ENCODE measurements around the gene CCT6A. TPM values are rescaled to one million over a fixed set of nuclear protein-coding genes. Genes with fewer than 3 reads are reported as not detected.
"Not testable (repeated sequence)": the region's sequence is repeated elsewhere in the genome, so short reads cannot be mapped to it uniquely, and the experiment has no call there.

Gene CCT6A
- total RNA-seq, 1 experiment from 2014 or later = 222 TPM

- TF ChIP-seq CTCF (IDR thresholded peaks at IDR 0.05; ENCODE audit: unreplicated experiment) = peak; percentile 92
- BruUV-seq (replicated peaks) = no TSS peak
- peak overlapping the region; percentile 13 for H3K27ac Mint-ChIP-seq (ENCODE audit: low read depth, unreplicated experiment)
- peak; percentile 90 for DNase-seq (ENCODE audit: unreplicated experiment)
- POLR2A ChIA-PET = interaction anchor here (0.7 to 3.2 kb wide), 8 partner anchors 9 to 502 kb away, joined by 3 to 24 read pairs (median 4); partner anchors contain the start of genes CCT6A, PSPH, SUMF2 and VOPP1
- intact Hi-C loops (cut with micrococcal nuclease) = loop anchor here (1.0 to 10.0 kb wide), 4 partner anchors 69 to 640 kb away; partner anchors contain the start of gene NIPSNAP2
- no peaks in the 10 kb centered on the region for H3K27me3 Mint-ChIP-seq (ENCODE audit: insufficient read depth, unreplicated experiment)
- H3K4me3 Mint-ChIP-seq (ENCODE audit: unreplicated experiment) = no peak overlapping the region
- H3K36me3 Mint-ChIP-seq (ENCODE audit: insufficient read depth, unreplicated experiment) = peaks cover 76% of the 10 kb centered on the region
- no peaks in the 10 kb centered on the region for H3K9me3 Mint-ChIP-seq (ENCODE audit: unreplicated experiment)
- CTCF ChIA-PET = interaction anchor here (0.6 to 7.2 kb wide), 32 partner anchors 9 to 710 kb away, joined by 3 to 75 read pairs (median 5); partner anchors contain the start of genes PHKG1, PSPH and SUMF2
- H3K4me1 Mint-ChIP-seq (ENCODE audit: insufficient read depth, unreplicated experiment) = peaks cover 16% of the 10 kb centered on the region
Observed at GRCh38 chr7:56074371-56074791, 22.8 kb downstream of the CCT6A start.

GRCh38 chr7:56077681-56078080 lies 26.1 kb downstream of the CCT6A start:
- POLR2A ChIA-PET = interaction anchor here (0.6 to 1.6 kb wide), 2 partner anchors 15 kb away, joined by 3 to 5 read pairs; partner anchors contain the start of gene PHKG1
- intact Hi-C loops (cut with micrococcal nuclease) = loop anchor here (10.0 kb wide), 1 partner anchor 643 kb away; no protein-coding TSS in a partner anchor
- Mint-ChIP-seq H3K27ac (ENCODE audit: low read depth, unreplicated experiment) (no peak overlapping the region), H3K4me1 (ENCODE audit: insufficient read depth, unreplicated experiment) (peaks cover 16% of the 10 kb centered on the region), H3K4me3 (ENCODE audit: unreplicated experiment) (no peak overlapping the region), H3K36me3 (ENCODE audit: insufficient read depth, unreplicated experiment) (peaks cover 73% of the 10 kb centered on the region), H3K9me3 (ENCODE audit: unreplicated experiment) (no peaks in the 10 kb centered on the region), H3K27me3 (ENCODE audit: insufficient read depth, unreplicated experiment) (no peaks in the 10 kb centered on the region)
- no peak for DNase-seq (ENCODE audit: unreplicated experiment)
- CTCF ChIA-PET = interaction anchor here (0.7 to 1.3 kb wide), 7 partner anchors 13 to 437 kb away, joined by 3 to 7 read pairs (median 3); partner anchors contain the start of genes PHKG1 and SUMF2
- BruUV-seq (replicated peaks) = no TSS peak
- no peak for TF ChIP-seq CTCF (IDR thresholded peaks at IDR 0.05; ENCODE audit: unreplicated experiment)

- ChIA-PET CTCF (interaction anchor here (0.8 to 1.2 kb wide), 3 partner anchors 14 to 437 kb away, joined by 3 to 5 read pairs (median 3); partner anchors contain the start of gene PHKG1), POLR2A (interaction anchor here (1.0 to 1.6 kb wide), 2 partner anchors 15 to 68 kb away, joined by 3 to 5 read pairs; partner anchors contain the start of gene PHKG1)
- Mint-ChIP-seq H3K27ac (ENCODE audit: low read depth, unreplicated experiment) (no peak overlapping the region), H3K4me1 (ENCODE audit: insufficient read depth, unreplicated experiment) (peaks cover 16% of the 10 kb centered on the region), H3K36me3 (ENCODE audit: insufficient read depth, unreplicated experiment) (peaks cover 74% of the 10 kb centered on the region), H3K9me3 (ENCODE audit: unreplicated experiment) (no peaks in the 10 kb centered on the region), H3K4me3 (ENCODE audit: unreplicated experiment) (no peak overlapping the region), H3K27me3 (ENCODE audit: insufficient read depth, unreplicated experiment) (no peaks in the 10 kb centered on the region)
- no TSS peak for BruUV-seq (replicated peaks)
- intact Hi-C loops (cut with micrococcal nuclease) = loop anchor here (10.0 kb wide), 1 partner anchor 643 kb away; no protein-coding TSS in a partner anchor
- DNase-seq (ENCODE audit: unreplicated experiment) = no peak
- TF ChIP-seq CTCF (IDR thresholded peaks at IDR 0.05; ENCODE audit: unreplicated experiment) = no peak
Observed at GRCh38 chr7:56078196-56078595, 26.6 kb downstream of the CCT6A start.

GRCh38 chr7:56079450-56080185 lies 28.1 kb downstream of the CCT6A start:
- Mint-ChIP-seq H3K27ac (ENCODE audit: low read depth, unreplicated experiment) (no peak overlapping the region), H3K4me3 (ENCODE audit: unreplicated experiment) (no peak overlapping the region), H3K4me1 (ENCODE audit: insufficient read depth, unreplicated experiment) (peaks cover 9% of the 10 kb centered on the region), H3K9me3 (ENCODE audit: unreplicated experiment) (no peaks in the 10 kb centered on the region), H3K27me3 (ENCODE audit: insufficient read depth, unreplicated experiment) (no peaks in the 10 kb centered on the region), H3K36me3 (ENCODE audit: insufficient read depth, unreplicated experiment) (peaks cover 72% of the 10 kb centered on the region)
- no peak for TF ChIP-seq CTCF (IDR thresholded peaks at IDR 0.05; ENCODE audit: unreplicated experiment)
- ChIA-PET POLR2A (interaction anchor here (0.8 kb wide), 1 partner anchor 26 kb away, joined by 3 read pairs; no protein-coding TSS in a partner anchor), CTCF (interaction anchor here (0.6 to 1.0 kb wide), 3 partner anchors 13 to 253 kb away, joined by 4 to 6 read pairs (median 4); partner anchors contain the start of genes PHKG1 and SUMF2)
- intact Hi-C loops (cut with micrococcal nuclease) = loop anchor here (10.0 kb wide), 1 partner anchor 645 kb away; no protein-coding TSS in a partner anchor
- no peak for DNase-seq (ENCODE audit: unreplicated experiment)
- no TSS peak for BruUV-seq (replicated peaks)

- H3K4me3 Mint-ChIP-seq (ENCODE audit: unreplicated experiment); H3K9me3 Mint-ChIP-seq (ENCODE audit: unreplicated experiment); DNase-seq (ENCODE audit: unreplicated experiment); POLR2A ChIA-PET; intact Hi-C loops (cut with micrococcal nuclease); H3K27me3 Mint-ChIP-seq (ENCODE audit: insufficient read depth, unreplicated experiment); H3K27ac Mint-ChIP-seq (ENCODE audit: low read depth, unreplicated experiment); BruUV-seq (replicated peaks); H3K4me1 Mint-ChIP-seq (ENCODE audit: insufficient read depth, unreplicated experiment): not testable (repeated sequence)
- CTCF ChIA-PET = interaction anchor here (0.6 to 1.0 kb wide), 2 partner anchors 12 to 17 kb away, joined by 4 read pairs; partner anchors contain the start of genes PHKG1 and SUMF2
- H3K36me3 Mint-ChIP-seq (ENCODE audit: insufficient read depth, unreplicated experiment) = peaks cover 64% of the 10 kb centered on the region
Observed at GRCh38 chr7:56080726-56081435, 29.3 kb downstream of the CCT6A start.
